GM19193 (cell line): ENCODE results near the gene RGS4.

Experiments used
- POLR2A ChIP-seq: IDR thresholded peaks from 4 replicates; pipeline ENCODE4 v1.6.1; 2011; ENCODE audit not compliant: insufficient read depth, insufficient read length; ENCODE audit errors: extremely low read depth

RGS4 gene

GRCh38 chr1:163069142-163069541 lies at the start of gene RGS4:
RGS4 (plus strand) TSS chr1:163069361; CDS start chr1:163069485, 124 bp downstream.
- no peak for TF ChIP-seq POLR2A

DNA sequence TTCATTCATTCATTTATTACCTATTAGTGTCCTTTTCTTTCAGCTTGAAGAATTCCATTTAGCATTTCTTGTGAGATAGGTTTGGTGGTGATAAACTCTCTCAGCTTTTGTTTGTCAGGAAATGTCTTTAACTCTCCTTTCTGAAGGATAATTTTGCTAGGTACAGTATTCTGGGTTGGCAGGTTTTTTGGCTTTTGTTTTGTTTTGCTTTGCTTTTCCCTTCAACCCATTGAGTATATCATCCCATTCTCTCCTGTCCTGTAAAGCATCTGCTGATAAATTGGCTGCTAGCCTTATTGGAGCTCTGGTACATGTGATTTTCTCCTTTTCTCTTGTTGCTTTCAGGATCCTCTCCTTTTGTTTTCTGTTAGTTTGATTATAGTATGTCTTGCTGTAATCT lies 47.0 kb upstream of the RGS4 start:
- no peak for TF ChIP-seq POLR2A

GRCh38 chr1:163027610-163028009 lies 41.6 kb upstream of the RGS4 start:
- no peak for TF ChIP-seq POLR2A

DNA sequence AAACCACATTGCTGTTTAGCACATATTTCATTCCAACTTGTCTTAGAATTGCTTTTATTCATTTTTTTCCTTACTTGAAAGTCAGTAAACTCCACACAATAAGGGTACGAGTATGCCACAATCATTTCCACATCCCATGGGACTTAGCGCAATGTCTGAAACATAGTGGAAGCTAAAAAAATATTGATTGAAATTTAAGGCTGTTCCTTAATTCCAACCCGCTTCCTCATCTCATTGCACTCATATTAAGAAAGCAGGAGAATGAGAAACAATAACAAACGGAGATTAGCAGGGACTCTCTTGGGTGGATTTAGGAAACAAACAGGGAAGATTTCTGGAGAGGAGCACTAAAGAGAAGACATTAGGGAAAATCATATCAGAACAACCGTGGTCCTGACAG lies 39.3 kb upstream of the RGS4 start:
- TF ChIP-seq POLR2A: no peak

DNA sequence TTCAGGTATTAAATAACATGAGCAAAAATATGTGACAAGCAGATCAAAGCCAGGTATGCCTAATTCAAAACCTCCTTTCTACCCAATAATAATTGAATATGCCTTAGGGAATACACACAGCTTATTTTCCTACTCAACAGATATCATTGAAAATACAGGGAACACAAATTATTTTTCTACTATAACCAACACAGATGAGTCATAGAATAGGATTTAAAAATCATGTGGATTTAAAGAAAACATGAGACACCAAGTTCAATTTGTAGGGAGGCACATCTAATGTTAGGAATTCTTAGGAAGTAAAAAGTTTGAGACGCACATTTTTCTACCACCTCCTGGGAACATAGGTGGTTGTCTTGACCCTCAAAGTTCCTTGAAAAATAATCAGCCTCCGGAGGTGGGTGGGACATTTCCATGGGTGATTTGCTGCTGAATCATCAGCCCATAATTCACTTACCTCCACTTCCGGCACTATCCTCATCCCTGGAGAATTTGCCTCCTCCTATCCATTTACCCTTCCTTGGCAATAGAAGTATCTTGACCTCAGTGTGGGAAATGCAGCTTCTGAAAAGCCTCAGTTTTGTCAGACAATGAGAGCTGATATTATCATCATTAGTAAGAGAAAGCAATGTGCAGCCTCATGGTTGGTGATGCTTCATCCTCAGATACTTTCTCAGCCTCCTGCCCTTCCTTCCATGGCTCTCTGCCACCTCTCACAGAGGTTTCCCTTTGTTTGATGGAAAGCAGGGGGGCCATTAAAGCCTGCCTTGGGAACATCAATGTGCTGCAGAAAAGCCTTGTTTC lies 33.5 kb upstream of the RGS4 start:
- TF ChIP-seq POLR2A: no peak

DNA sequence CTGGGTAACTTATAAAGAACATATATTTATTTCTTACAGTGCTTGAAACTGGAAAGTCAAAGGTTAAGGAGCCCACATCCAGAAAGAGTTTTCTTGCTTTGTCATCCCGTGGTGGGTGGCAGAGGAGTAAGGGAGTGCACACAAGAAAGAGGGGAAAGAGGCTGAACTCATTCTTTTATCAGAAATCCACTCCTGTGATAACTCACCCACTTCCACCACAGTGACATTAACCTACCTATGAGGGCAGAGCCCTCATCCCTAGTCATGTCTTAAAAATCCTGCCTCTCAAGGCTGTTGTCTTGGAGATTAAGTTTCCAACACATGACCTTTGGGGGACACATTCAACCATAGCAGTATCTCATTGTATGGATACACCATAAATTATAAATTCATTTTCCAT lies 32.5 kb upstream of the RGS4 start:
- no peak for TF ChIP-seq POLR2A

- no peak for TF ChIP-seq POLR2A
Observed at GRCh38 chr1:163038928-163039706, 30.0 kb upstream of the RGS4 start.

DNA sequence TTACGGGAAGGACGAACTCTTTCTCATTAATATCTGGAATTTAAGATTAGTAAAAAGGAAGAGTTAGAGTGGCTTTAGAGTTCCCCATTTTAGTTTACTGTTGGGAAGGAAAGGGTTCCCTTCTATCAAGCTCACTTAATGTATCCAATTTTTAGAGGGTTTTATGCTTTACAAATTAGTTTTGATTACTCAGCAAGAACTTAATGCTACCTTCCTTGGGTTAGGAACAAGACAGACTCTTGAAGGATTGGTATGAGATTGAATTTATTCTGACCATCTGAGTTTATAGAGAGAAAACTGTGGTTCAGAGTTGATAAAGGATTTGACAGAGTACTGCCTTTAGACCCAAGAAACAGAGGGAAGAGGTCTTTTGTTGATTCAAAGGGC lies 29.5 kb upstream of the RGS4 start:
- no peak for TF ChIP-seq POLR2A

DNA sequence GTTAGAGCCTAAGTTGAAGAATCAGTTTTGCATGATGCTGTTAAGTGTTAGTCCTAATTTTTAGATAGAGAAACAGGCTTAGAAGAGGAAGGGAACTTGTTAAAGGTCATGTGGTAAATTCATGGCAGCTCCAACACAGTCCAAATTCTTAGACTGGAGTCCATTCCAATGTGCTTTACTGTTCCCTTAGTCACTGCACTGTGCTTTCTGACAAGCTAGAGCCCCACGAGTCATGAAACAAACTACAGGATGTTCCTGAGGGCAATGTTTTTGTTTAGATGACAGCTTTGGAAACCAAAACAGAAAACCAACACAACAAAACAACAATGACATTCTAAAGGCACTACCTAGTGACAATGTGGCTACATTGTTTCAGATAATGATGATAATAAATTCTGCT lies 23.1 kb upstream of the RGS4 start:
- no peak for TF ChIP-seq POLR2A

DNA sequence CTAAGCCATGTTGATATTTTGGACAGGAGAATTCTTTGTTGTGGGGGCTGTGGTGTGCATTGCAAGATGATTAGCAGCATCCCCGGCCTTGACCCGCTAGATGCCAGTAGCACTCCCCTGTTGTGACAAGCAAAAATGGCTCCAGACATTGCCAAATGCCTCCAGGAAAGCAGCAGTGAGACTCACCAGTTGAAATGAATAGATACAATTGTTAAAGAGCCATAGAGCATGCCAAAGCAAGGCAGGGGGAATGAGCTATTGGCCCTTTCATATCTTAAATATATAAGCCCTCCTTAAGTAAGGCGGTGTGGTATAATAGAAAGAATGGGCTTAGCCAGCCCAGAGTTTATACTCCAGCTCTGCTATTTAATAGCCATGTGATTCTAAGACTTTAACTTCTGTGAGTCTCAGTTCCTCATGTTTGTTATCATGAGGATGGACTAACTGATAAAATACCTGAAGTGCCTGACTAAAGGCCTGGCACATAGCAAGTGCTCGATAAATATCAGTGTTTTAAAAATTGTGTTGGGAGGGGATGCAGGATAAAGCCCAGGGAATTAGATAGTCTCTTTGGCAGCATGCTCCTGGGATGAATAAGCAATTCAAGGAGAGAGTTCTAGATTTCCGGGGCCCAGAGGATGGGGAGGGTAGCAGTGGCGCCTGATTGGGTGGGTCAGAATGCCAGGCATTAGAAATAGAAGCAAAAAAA lies 21.1 kb upstream of the RGS4 start:
- no peak for TF ChIP-seq POLR2A

DNA sequence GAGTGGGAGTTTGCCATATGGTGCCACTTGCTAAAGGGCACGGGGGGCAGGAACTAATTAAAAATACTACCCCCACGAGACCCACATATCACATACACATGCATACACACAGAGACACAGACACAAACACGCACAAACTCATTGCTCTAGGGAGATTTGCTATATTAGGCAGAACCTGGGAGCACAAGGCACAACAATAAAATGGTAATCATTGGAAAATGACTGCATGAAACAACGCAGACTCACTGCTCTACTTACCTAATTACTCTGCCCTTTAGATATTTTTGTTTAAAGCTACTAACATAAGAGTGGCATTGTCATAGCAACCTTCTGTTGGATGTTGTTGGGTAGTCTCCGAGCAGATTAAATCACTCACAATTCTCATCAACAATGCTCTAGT lies 20.3 kb upstream of the RGS4 start:
- TF ChIP-seq POLR2A: no peak

DNA sequence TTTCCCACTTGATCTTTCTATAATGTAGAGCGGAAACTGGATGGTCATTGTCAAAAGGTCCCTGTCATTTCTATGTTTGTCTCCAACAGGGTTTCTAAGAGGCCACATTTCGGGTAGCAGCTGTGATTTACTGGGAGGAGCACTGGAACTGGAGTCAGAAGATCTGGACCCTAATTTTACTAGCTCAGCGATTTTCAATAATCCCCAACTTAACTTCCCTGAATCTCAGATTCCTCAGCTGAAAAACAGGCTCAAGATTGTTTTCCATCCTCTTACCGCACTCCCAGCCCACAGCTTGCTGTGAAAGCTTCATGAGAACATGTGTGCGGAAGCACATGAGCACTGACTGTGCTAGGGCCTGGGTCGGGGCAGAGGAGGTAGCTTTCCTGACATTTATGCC lies 19.9 kb upstream of the RGS4 start:
- TF ChIP-seq POLR2A: no peak

GRCh38 chr1:163050496-163050895 lies 18.7 kb upstream of the RGS4 start:
- TF ChIP-seq POLR2A: no peak

DNA sequence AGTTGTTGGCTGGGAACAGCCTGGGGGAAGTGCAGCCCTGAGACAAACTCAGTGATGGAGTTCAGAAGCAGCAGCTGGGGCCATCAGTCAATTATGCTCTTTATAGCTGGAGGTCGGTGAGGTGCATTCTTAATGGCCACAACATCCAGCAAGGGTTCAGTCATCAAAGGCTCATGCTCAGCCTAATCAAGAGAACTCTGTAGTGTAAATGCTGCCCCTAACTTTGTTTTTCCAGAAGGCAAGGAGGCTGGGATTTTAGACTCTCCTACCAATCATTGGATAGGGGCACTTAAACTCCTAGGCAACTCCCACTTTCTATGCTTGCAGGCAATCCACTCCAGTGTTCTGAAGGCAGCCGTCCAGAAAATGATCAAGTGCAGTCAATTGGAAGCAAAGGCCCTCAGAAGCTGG lies 15.0 kb upstream of the RGS4 start:
- no peak for TF ChIP-seq POLR2A

GRCh38 chr1:163055005-163055404 lies 14.2 kb upstream of the RGS4 start:
- no peak for TF ChIP-seq POLR2A
